OCI-LY3 (cell line): Measurements from ENCODE around the gene GSS.

Source experiments
- H2AFZ ChIP-seq: fragments of 200-600, 300-600 bp; shearing (Covaris generic); 2 replicates; pipeline ENCODE4 v1.6.0; 2014; ENCODE audit warnings: antibody characterized with exemption, low read depth, low read length
- H3K27ac ChIP-seq: fragments of 200-600, 300-600 bp; sonication (generic); 2 replicates; pipeline ENCODE4 v1.5.1; 2014; ENCODE audit warnings: mild to moderate bottlenecking, low read length, moderate library complexity, mixed read lengths
- H3K27me3 ChIP-seq: fragments of 200-600, 300-600 bp; sonication (generic); 2 replicates; pipeline ENCODE4 v1.6.1; 2014; ENCODE audit warnings: low read depth, low read length, mixed read lengths
- H3K36me3 ChIP-seq: fragments of 200-600, 300-600 bp; sonication (generic); replicated peaks from 2 replicates; pipeline ENCODE3; 2014; ENCODE audit warnings: low read depth, low read length, mixed read lengths
- H3K4me1 ChIP-seq: fragments of 300-600, 200-600 bp; sonication (generic); 2 replicates; pipeline ENCODE4 v1.6.1; 2014; ENCODE audit warnings: low read length, mixed read lengths
- H3K4me2 ChIP-seq: fragments of 200-600, 300-600 bp; sonication (generic); 2 replicates; pipeline ENCODE4 v1.6.1; 2014; ENCODE audit warnings: low read length, mixed read lengths
- H3K4me3 ChIP-seq: fragments of 300-600, 200-600 bp; sonication (generic); 2 replicates; pipeline ENCODE4 v1.5.1; 2014; ENCODE audit warnings: antibody characterized with exemption, mild to moderate bottlenecking, low read length, moderate library complexity
- H3K79me2 ChIP-seq: fragments of 300-600, 200-600 bp; shearing (Covaris generic); 2 replicates; pipeline ENCODE4 v1.6.1; 2014; ENCODE audit warnings: mild to moderate bottlenecking, low read length, mixed read lengths
- H3K9ac ChIP-seq: fragments of 300-600, 200-600 bp; shearing (Covaris generic); 2 replicates; pipeline ENCODE4 v1.6.0; 2014; ENCODE audit warnings: mild to moderate bottlenecking, low read length, moderate library complexity
- H3K9me3 ChIP-seq: fragments of 200-600, 300-600 bp; shearing (Covaris generic); 2 replicates; pipeline ENCODE4 v1.6.1; 2014; ENCODE audit warnings: low read length, mixed read lengths; ENCODE audit not compliant: insufficient read depth
- H4K20me1 ChIP-seq: fragments of 200-600, 300-600 bp; sonication (generic); 2 replicates; pipeline ENCODE4 v1.6.1; 2016; ENCODE audit warnings: low read length, mixed read lengths; ENCODE audit not compliant: insufficient read depth
- CTCF ChIP-seq: fragments of 200-600, 300-600 bp; sonication (generic); IDR thresholded peaks from 2 replicates; pipeline ENCODE4 v1.5.1; 2014; ENCODE audit warnings: antibody characterized with exemption, low read length, low read depth
- EZH2phosphoT487 ChIP-seq: fragments of 200-600 bp; shearing (Covaris generic); IDR thresholded peaks from 2 replicates; pipeline ENCODE4 v1.6.1; 2018; ENCODE audit warnings: antibody characterized with exemption, mixed run types, low read depth

The GSS gene

GRCh38 chr20:34998331-34998950, 42.8 kb upstream of the GSS start:
- no peak overlapping the region for H3K4me3 ChIP-seq
- no peaks in the 10 kb centered on the region for H3K27me3 ChIP-seq
- no peaks in the 10 kb centered on the region for H3K79me2 ChIP-seq
- no peaks in the 10 kb centered on the region for H3K4me1 ChIP-seq
- peaks cover 40% of the 10 kb centered on the region for H3K36me3 ChIP-seq
- no peak for TF ChIP-seq CTCF
- TF ChIP-seq EZH2phosphoT487 = no peak
- no peak overlapping the region for H2AFZ ChIP-seq
- H3K9ac ChIP-seq = no peak overlapping the region
- no peaks in the 10 kb centered on the region for H4K20me1 ChIP-seq
- no peak overlapping the region for H3K27ac ChIP-seq
- no peaks in the 10 kb centered on the region for H3K9me3 ChIP-seq
- H3K4me2 ChIP-seq = no peak overlapping the region

- Histone ChIP-seq H3K9ac (no peak overlapping the region), H3K4me2 (no peak overlapping the region), H3K9me3 (no peaks in the 10 kb centered on the region), H3K79me2 (no peaks in the 10 kb centered on the region), H3K27ac (no peak overlapping the region), H3K4me3 (no peak overlapping the region), H3K4me1 (no peaks in the 10 kb centered on the region), H3K27me3 (no peaks in the 10 kb centered on the region), H3K36me3 (peaks cover 43% of the 10 kb centered on the region), H2AFZ (no peak overlapping the region), H4K20me1 (no peaks in the 10 kb centered on the region)
- TF ChIP-seq EZH2phosphoT487 (no peak), CTCF (no peak)
These were observed 42.2 kb upstream of the GSS start for GRCh38 chr20:34997774-34998173.

GRCh38 chr20:34997131-34997561, 41.5 kb upstream of the GSS start:
- H3K36me3 ChIP-seq = peaks cover 41% of the 10 kb centered on the region
- H3K4me2 ChIP-seq = no peak overlapping the region
- no peaks in the 10 kb centered on the region for H4K20me1 ChIP-seq
- no peak for TF ChIP-seq CTCF
- no peak for TF ChIP-seq EZH2phosphoT487
- no peak overlapping the region for H2AFZ ChIP-seq
- no peak overlapping the region for H3K27ac ChIP-seq
- H3K27me3 ChIP-seq = no peaks in the 10 kb centered on the region
- no peaks in the 10 kb centered on the region for H3K4me1 ChIP-seq
- H3K9ac ChIP-seq = no peak overlapping the region
- no peaks in the 10 kb centered on the region for H3K9me3 ChIP-seq
- no peaks in the 10 kb centered on the region for H3K79me2 ChIP-seq
- H3K4me3 ChIP-seq = no peak overlapping the region

- no peak overlapping the region for H3K27ac ChIP-seq
These were observed 40.8 kb upstream of the GSS start for GRCh38 chr20:34996243-34997028.

More at GRCh38 chr20:34996243-34997028, 40.8 kb upstream of the GSS start:
- no peaks in the 10 kb centered on the region for H3K9me3 ChIP-seq
- H3K27me3 ChIP-seq = no peaks in the 10 kb centered on the region
- no peak overlapping the region for H3K4me3 ChIP-seq
- H3K4me2 ChIP-seq = no peak overlapping the region
- no peaks in the 10 kb centered on the region for H4K20me1 ChIP-seq
- H3K36me3 ChIP-seq = peaks cover 36% of the 10 kb centered on the region
- no peak overlapping the region for H3K9ac ChIP-seq
- H3K79me2 ChIP-seq = no peaks in the 10 kb centered on the region
- no peak overlapping the region for H2AFZ ChIP-seq
- TF ChIP-seq CTCF (no peak), EZH2phosphoT487 (no peak)
- H3K4me1 ChIP-seq = no peaks in the 10 kb centered on the region
